RWPE1 (cell line): Measurements from ENCODE around the gene MT1G.

ENCODE experiments used
- CTCF ChIA-PET: fragments of 350-600 bp; sonication (Branson Sonifier 250); formaldehyde crosslinking; extraction: SDS; loops from one replicate; lab custom pipeline; 2021; lab: Yijun Ruan, JAX
- POLR2A ChIA-PET: fragments of 400-600 bp; formaldehyde crosslinking; extraction: SDS; loops from one replicate; lab custom pipeline; 2020; ENCODE audit warnings: antibody characterized with exemption; ENCODE audit not compliant: low non-redundant PET; lab: Yijun Ruan, JAX
- DNase-seq: peaks from one replicate; pipeline ENCODE4 v3.0.0; 2012; ENCODE audit warnings: low spot score
- H3K27ac ChIP-seq: fragments of 450-650 bp; 2 replicates; pipeline ENCODE4 v1.5.1; 2017
- TF ChIP-seq, protein P1 (sequence below): fragments of 450-650 bp; conservative IDR thresholded peaks from 2 replicates; pipeline ENCODE4 v1.5.1; 2017; ENCODE audit warnings: low read depth, mild to moderate bottlenecking

Gene MT1G

DNA sequence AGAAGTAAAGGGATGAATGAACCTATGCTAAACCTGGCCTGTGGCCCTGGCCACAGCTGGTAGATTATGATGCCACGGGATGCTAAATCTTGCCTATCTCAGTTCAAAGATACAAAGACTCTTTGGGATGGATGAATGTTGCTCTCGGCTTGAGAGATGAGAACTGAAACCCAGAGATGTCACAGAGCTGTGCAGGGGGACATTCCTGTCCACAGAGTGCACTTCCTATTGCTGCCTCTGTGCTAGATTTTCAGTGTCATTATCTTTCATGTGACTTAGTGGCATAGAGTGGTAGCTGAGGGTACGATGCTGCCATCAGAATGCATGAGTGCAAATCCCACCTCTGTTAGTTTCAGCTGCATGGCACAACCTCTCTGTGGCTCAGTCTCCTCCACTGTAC is 37.7 kb downstream of the MT1G start:
- TF ChIP-seq, protein P1, sequence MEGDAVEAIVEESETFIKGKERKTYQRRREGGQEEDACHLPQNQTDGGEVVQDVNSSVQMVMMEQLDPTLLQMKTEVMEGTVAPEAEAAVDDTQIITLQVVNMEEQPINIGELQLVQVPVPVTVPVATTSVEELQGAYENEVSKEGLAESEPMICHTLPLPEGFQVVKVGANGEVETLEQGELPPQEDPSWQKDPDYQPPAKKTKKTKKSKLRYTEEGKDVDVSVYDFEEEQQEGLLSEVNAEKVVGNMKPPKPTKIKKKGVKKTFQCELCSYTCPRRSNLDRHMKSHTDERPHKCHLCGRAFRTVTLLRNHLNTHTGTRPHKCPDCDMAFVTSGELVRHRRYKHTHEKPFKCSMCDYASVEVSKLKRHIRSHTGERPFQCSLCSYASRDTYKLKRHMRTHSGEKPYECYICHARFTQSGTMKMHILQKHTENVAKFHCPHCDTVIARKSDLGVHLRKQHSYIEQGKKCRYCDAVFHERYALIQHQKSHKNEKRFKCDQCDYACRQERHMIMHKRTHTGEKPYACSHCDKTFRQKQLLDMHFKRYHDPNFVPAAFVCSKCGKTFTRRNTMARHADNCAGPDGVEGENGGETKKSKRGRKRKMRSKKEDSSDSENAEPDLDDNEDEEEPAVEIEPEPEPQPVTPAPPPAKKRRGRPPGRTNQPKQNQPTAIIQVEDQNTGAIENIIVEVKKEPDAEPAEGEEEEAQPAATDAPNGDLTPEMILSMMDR = no peak
- ChIA-PET POLR2A (no interaction called here), CTCF (interaction anchor here (0.6 to 1.1 kb wide), 2 partner anchors 44 to 72 kb away, joined by 3 read pairs; no protein-coding TSS in a partner anchor)
- peak overlapping the region; percentile 90; the same call in 1 of the 2 replicates for H3K27ac ChIP-seq
- DNase-seq = no peak

- CTCF ChIA-PET = no interaction called here
- no peak for DNase-seq
- POLR2A ChIA-PET = no interaction called here
- peak overlapping the region; percentile 90 for H3K27ac ChIP-seq
- TF ChIP-seq, protein P1 = no peak
Measured at GRCh38 chr16:56629531-56629930, 38.3 kb downstream of the MT1G start.

- ChIA-PET CTCF (no interaction called here), POLR2A (interaction anchor here (0.6 kb wide), 1 partner anchor 1520 kb away, joined by 3 read pairs; no protein-coding TSS in a partner anchor)
- DNase-seq = no peak
Measured at GRCh38 chr16:56628486-56629350, 39.1 kb downstream of the MT1G start.

DNA sequence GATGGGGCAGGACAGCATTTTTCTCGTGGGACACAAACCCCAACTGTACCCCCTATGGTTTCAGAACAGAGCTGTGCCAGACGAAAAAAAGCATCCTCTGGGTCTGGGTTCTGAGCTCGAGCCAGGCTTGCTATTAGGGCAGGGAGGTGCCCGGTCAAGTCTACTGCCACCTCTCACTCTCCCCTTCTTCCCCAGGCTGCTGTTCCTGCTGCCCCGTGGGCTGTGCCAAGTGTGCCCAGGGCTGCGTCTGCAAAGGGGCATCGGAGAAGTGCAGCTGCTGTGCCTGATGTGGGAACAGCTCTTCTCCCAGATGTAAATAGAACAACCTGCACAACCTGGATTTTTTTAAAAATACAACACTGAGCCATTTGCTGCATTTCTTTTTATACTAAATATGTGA is 41.2 kb downstream of the MT1G start:
- DNase-seq = no peak
- ChIA-PET POLR2A (interaction anchor here (0.7 to 2.4 kb wide), 3 partner anchors 12 to 20 kb away, joined by 3 to 14 read pairs (median 11); no protein-coding TSS in a partner anchor), CTCF (interaction anchor here (0.7 to 0.9 kb wide), 2 partner anchors 47 to 75 kb away, joined by 3 read pairs; no protein-coding TSS in a partner anchor)
- peak overlapping the region; percentile 90 for H3K27ac ChIP-seq
- TF ChIP-seq, protein P1 = no peak

More at GRCh38 chr16:56628486-56629350, 39.1 kb downstream of the MT1G start:
- TF ChIP-seq, protein P1 = no peak
- H3K27ac ChIP-seq = peak overlapping the region; percentile 90

GRCh38 chr16:56625943-56626654 is 41.8 kb downstream of the MT1G start:
- TF ChIP-seq, protein P1 = no peak
- peak overlapping the region; percentile 90 for H3K27ac ChIP-seq
- no peak for DNase-seq
- ChIA-PET POLR2A (interaction anchor here (0.7 to 2.4 kb wide), 6 partner anchors 15 to 63 kb away, joined by 4 to 14 read pairs (median 7); partner anchors contain the start of gene MT2A), CTCF (interaction anchor here (0.6 to 1.1 kb wide), 3 partner anchors 25 to 76 kb away, joined by 3 to 5 read pairs (median 3); no protein-coding TSS in a partner anchor)
